Kidney (tissue), 14 donors: ENCODE results near the gene UPK1A. TPM values are rescaled to one million over a fixed set of nuclear protein-coding genes. Genes with fewer than 3 reads are reported as not detected.
"Not testable (repeated sequence)": the region's sequence is repeated elsewhere in the genome, so short reads cannot be mapped to it uniquely, and the experiment has no call there.

Experiments
- DNase-seq, 5 donors: peaks; one replicate each; pipeline ENCODE4 v3.0.0-alpha.2; 2013 to 2020
- FAIRE-seq: peaks from 2 replicates; lab custom pipeline; 2012; peaks lifted over from hg19 to GRCh38; lab: Jason Lieb, UNC
- H3K27ac ChIP-seq, 2 donors: one replicate each; pipeline ENCODE4 v1.7.0; 2013; ENCODE audit warnings: low read depth in 2 of 2, low read length in 2 of 2, inconsistent platforms in 1 of 2
- H3K27me3 ChIP-seq: one replicate; pipeline ENCODE4 v1.7.1; 2013; ENCODE audit warnings: low read length, inconsistent platforms; ENCODE audit not compliant: control insufficient read depth, insufficient read depth
- H3K36me3 ChIP-seq, 3 donors: one replicate each; pipeline versions ENCODE4 v1.7.0 to v1.7.1; 2013; ENCODE audit warnings: low read length in 3 of 3, control low read depth in 1 of 3, inconsistent platforms in 1 of 3; ENCODE audit not compliant: insufficient read depth in 3 of 3, control insufficient read depth in 2 of 3
- H3K4me1 ChIP-seq, 3 donors: one replicate each; pipeline versions ENCODE4 v1.7.0 to v1.7.1; 2013; ENCODE audit warnings: low read length in 3 of 3, inconsistent platforms in 1 of 3, low read depth in 1 of 3; ENCODE audit not compliant: control insufficient read depth in 2 of 3, insufficient read depth in 2 of 3
- H3K4me3 ChIP-seq, 3 donors: one replicate each; pipeline versions ENCODE4 v1.7.0 to v1.8.1; 2013; ENCODE audit warnings: low read length in 3 of 3, control low read depth in 1 of 3, inconsistent platforms in 1 of 3
- H3K9ac ChIP-seq, 3 donors: one replicate each; pipeline versions ENCODE4 v1.7.0 to v1.7.1; 2013; ENCODE audit warnings: low read length in 3 of 3, control low read depth in 1 of 3, inconsistent platforms in 1 of 3
- H3K9me3 ChIP-seq, 3 donors: one replicate each; pipeline versions ENCODE4 v1.7.0 to v1.7.1; 2013; ENCODE audit warnings: low read length in 3 of 3, control low read depth in 1 of 3, inconsistent platforms in 1 of 3; ENCODE audit not compliant: control insufficient read depth in 2 of 3, insufficient read depth in 1 of 3
- CTCF ChIP-seq: IDR thresholded peaks from 3 replicates; pipeline ENCODE4 v1.5.1; 2012; ENCODE audit warnings: mild to moderate bottlenecking, moderate library complexity, borderline replicate concordance; ENCODE audit not compliant: insufficient read depth; ENCODE audit errors: extremely low read depth
- intact Hi-C: fragments of 100-400 bp; cut with DNase I; formaldehyde crosslinking; loops from one replicate; pipeline ENCODE4 v1.11.1; 2022
- polyA plus RNA-seq: library from polyadenylated mRNA; stranded (reverse); fragments of 350-450 nt; fragmentation: Illumina TruSeq; extraction: RNeasy Lipid Tissue Mini Kit (QIAGEN cat#74804); gene quantifications from one replicate; pipeline ENCODE4 v1.2.3, GENCODE V29; 2014; ENCODE audit warnings: low read depth, low replicate concordance; ENCODE audit not compliant: insufficient read depth
- total RNA-seq: library from RNA; stranded (reverse); fragmentation: NEBNext Ultra II Directional; extraction: Animal tissue kit (Norgen Biotek cat#: 25700); gene quantifications from one replicate; pipeline ENCODE4 v1.2.1, GENCODE V29; 2021
- donor health status: control.
- donor health status: control.
- donor health status: control.
- donor health status: control.
- donor health status: control.
- donor health status: DM: yes; HTN: yes; CAD: no.
- donor health status: Normal renal cell carcinoma (clear cell type).

UPK1A gene
- total and polyA plus RNA-seq, 2 donors from 2014 or later = 0.32 TPM; not detected in 1

GRCh38 chr19:35645680-35646511 lies 20.4 kb upstream of the UPK1A start:
- Histone ChIP-seq H3K27me3 (no peaks in the 10 kb centered on the region), H3K4me1 (peaks cover 0 to 17% (median 0%) of the 10 kb centered on the region in 3 donors), H3K9ac (no peak overlapping the region), H3K4me3 (no peak overlapping the region), H3K36me3 (no peaks in the 10 kb centered on the region), H3K27ac (no peak overlapping the region), H3K9me3 (no peaks in the 10 kb centered on the region)
- DNase-seq (no peak), FAIRE-seq (no peak)
- no peak for TF ChIP-seq CTCF
- intact Hi-C loops = no loop called here

- Histone ChIP-seq H3K9ac (peak within 1 kb of the TSS; percentile 70 to 98 (median 85)), H3K36me3 (no peaks in the 10 kb centered on the region), H3K27me3 (no peaks in the 10 kb centered on the region), H3K4me3 (peak within 1 kb of the TSS; percentile 91 to 97 (median 94)), H3K27ac (peak within 1 kb of the TSS; percentile 79 to 86), H3K9me3 (no peaks in the 10 kb centered on the region), H3K4me1 (peaks cover 0 to 15% (median 0%) of the 10 kb centered on the region in 3 donors)
- no peak for TF ChIP-seq CTCF
- peak; percentile 94 to 99 (median 96) for DNase-seq
- peak; percentile 94 for FAIRE-seq
- intact Hi-C loops = no loop called here
These were observed 18.0 kb upstream of the UPK1A start, which contains the start of gene COX6B1 for GRCh38 chr19:35648017-35648961. TSS of gene COX6B1 (plus strand) at chr19:35648323. CDS start at chr19:35651244, 2,921 bp downstream.

DNA sequence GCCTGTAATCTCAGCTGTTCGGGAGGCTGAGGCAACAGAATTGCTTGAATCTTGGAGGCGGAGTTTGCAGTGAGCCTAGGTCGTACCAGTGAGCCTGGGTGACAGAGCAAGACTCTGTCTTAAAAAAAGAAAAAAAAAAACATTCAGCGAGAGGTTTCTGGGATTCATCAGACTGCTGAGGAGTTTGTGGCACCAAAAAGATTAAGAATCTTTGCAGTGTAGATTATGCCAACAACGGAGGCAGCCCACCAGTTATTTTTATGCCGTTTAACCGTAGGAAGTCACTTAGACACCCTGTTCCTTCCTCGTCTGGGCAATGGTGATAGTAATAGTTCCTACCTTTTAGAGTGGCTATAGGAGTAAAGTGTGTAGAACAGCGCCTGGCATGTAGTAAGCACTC lies 15.7 kb upstream of the UPK1A start:
- no peaks in the 10 kb centered on the region for H3K27me3 ChIP-seq
- no peak overlapping the region for H3K9ac ChIP-seq
- FAIRE-seq (no peak), DNase-seq (no peak)
- H3K4me3 ChIP-seq = no peak overlapping the region
- H3K36me3 ChIP-seq = peaks cover 2 to 8% (median 6%) of the 10 kb centered on the region in 3 donors
- no peak for TF ChIP-seq CTCF
- H3K9me3 ChIP-seq = no peaks in the 10 kb centered on the region
- H3K27ac ChIP-seq = no peak overlapping the region
- peaks cover 0 to 9% (median 0%) of the 10 kb centered on the region in 3 donors for H3K4me1 ChIP-seq
- intact Hi-C loops = no loop called here

GRCh38 chr19:35654828-35655227 lies 11.5 kb upstream of the UPK1A start:
- H3K27me3 ChIP-seq, H3K4me1 ChIP-seq, H3K27ac ChIP-seq, intact Hi-C loops, H3K9ac ChIP-seq, FAIRE-seq, DNase-seq, H3K4me3 ChIP-seq, H3K9me3 ChIP-seq: not testable (repeated sequence)
- peaks cover 4 to 25% (median 24%) of the 10 kb centered on the region in 3 donors for H3K36me3 ChIP-seq
